OCI-LY7 (cell line): ENCODE measurements around the gene PLA2G15.

Experiments
- CTCF ChIP-seq: fragments of 200-600 bp; sonication (generic); conservative IDR thresholded peaks from 2 replicates; pipeline ENCODE4 v1.5.1; 2014; ENCODE audit warnings: mild to moderate bottlenecking, antibody characterized with exemption, low read length, moderate library complexity, mixed read lengths
- EZH2phosphoT487 ChIP-seq: fragments of 200-600 bp; sonication (generic); IDR thresholded peaks from 2 replicates; pipeline ENCODE4 v1.6.1; 2018; ENCODE audit warnings: low read depth, borderline replicate concordance, mild to moderate bottlenecking, mixed run types, antibody characterized with exemption, low read length, moderate library complexity, mixed read lengths

GRCh38 chr16:68263559-68264127 is 18.5 kb downstream of the PLA2G15 start:
- TF ChIP-seq CTCF (no peak), EZH2phosphoT487 (no peak)
